ENCODE results near the gene MSANTD1. TPM values are rescaled to one million over a fixed set of nuclear protein-coding genes. Genes with fewer than 3 reads are reported as not detected.

The MSANTD1 gene
- total and polyA plus RNA-seq, 2 experiments from 2014 or later = 0.37 to 2.7 TPM

DNA sequence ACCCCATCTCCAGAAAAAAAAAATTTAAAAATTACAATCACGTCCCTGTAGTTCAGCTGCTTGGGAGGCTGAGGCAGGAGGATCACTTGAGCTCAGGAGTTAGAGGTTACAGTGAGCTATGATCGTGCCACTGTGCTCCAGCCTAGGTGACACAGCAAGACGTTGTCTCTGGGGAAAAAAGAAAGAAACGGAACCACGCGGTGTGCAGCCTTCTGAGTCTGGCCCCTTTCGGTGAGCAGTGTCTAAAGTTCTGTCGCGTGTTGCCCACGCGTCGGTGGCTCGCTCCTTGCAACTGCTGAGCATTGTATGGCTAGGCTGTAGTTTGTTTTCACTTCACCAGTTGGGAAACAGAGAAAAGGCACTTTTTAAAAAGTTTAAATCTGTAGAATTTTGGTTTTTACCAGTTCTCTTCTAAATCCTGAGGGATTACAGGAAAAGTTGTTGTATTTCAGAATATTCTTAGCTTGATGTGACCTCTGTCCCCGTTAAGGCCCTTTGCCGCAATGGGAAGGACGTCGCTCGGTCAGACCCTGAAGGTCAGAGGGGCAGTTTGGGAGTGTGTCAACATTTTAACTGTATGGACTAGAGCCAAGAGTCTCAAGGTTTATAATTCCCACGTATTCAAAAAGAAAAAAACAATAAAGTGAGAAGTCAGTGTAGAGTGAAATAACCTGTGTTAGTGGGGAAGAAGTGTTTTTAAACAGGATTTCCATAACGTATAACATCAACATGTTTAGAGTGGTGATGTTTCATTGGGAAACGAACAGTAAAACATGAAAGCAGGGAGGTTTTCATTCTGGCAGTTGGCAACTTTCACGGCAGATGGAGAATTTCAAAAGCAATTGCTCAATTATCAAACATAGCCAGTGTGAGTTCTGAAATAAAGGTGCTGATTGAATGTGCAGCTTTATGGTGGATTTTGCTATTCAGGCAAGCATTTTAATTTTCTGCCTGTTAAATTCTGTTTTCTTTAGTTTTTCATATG, 45.8 kb upstream of the MSANTD1 start:
- H3K9me3 ChIP-seq (ENCODE audit: low read depth) = no peaks in the 10 kb centered on the region
- TF ChIP-seq, protein P1, sequence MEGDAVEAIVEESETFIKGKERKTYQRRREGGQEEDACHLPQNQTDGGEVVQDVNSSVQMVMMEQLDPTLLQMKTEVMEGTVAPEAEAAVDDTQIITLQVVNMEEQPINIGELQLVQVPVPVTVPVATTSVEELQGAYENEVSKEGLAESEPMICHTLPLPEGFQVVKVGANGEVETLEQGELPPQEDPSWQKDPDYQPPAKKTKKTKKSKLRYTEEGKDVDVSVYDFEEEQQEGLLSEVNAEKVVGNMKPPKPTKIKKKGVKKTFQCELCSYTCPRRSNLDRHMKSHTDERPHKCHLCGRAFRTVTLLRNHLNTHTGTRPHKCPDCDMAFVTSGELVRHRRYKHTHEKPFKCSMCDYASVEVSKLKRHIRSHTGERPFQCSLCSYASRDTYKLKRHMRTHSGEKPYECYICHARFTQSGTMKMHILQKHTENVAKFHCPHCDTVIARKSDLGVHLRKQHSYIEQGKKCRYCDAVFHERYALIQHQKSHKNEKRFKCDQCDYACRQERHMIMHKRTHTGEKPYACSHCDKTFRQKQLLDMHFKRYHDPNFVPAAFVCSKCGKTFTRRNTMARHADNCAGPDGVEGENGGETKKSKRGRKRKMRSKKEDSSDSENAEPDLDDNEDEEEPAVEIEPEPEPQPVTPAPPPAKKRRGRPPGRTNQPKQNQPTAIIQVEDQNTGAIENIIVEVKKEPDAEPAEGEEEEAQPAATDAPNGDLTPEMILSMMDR (IDR thresholded peaks at IDR 0.05; ENCODE audit: low read depth, low read length) = no peak
- no peak overlapping the region for H3K27ac ChIP-seq
- peak in 1 of 2 donors; percentile 70 for DNase-seq (ENCODE audit: low read depth in 1 of 2, low spot score in 1 of 2)
- H3K4me3 ChIP-seq = no peak overlapping the region
- peaks cover 19% of the 10 kb centered on the region for H3K36me3 ChIP-seq
- H3K4me1 ChIP-seq (ENCODE audit: low read depth) = peaks cover 8% of the 10 kb centered on the region
- H3K27me3 ChIP-seq = no peaks in the 10 kb centered on the region

DNA sequence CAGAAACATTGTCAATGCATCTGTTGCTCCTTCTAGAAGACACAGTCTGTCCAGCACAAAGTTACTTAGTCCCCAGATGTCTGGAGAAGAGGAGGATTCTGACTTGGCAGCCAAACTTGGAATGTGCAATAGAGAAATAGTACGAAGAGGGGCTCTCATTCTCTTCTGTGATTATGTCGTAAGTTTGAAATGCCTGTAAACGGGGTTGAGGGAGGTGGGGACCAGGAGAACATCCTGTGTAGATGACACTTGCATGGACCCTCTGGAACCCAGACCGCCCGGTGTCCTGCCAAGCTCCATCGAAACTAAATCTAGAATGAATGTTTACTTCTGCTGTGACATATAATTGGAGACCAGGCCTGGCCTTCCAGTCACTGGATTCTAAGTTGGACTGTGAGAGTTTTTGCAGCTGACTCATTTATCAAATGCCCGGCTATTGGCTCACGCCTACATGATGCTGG, 45.0 kb upstream of the MSANTD1 start:
- Histone ChIP-seq H3K4me3 (no peak overlapping the region), H3K27ac (peak overlapping the region; percentile 21), H3K9me3 (ENCODE audit: low read depth) (no peaks in the 10 kb centered on the region), H3K4me1 (ENCODE audit: low read depth) (peaks cover 8% of the 10 kb centered on the region), H3K36me3 (peaks cover 21% of the 10 kb centered on the region), H3K27me3 (no peaks in the 10 kb centered on the region)
- TF ChIP-seq, protein P1 (IDR thresholded peaks at IDR 0.05; ENCODE audit: low read depth, low read length) = no peak
- peak in 1 of 2 donors; percentile 55 for DNase-seq (ENCODE audit: low read depth in 1 of 2, low spot score in 1 of 2)

DNA sequence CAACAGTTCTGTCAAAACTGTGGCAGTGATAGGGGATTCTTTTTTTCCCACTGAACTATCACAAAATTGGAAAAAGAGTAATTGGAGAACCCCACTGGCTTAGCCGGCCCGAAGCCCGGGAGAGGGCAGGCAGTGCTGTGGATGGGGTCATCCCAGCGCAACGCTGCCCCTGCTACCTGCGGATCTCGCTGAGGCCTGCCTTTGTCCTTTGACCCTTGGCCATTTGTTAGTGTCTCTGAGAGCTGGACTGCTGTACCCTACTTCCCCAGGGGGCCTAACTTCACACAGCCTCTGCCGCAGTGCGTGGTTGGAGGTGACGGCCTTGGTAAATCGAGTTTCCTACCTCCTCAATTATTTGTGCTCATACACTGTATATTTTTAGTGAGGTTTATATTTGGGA, 43.0 kb upstream of the MSANTD1 start:
- no peaks in the 10 kb centered on the region for H3K27me3 ChIP-seq
- no peak overlapping the region for H3K27ac ChIP-seq
- TF ChIP-seq, protein P1 (IDR thresholded peaks at IDR 0.05; ENCODE audit: low read depth, low read length) = no peak
- H3K36me3 ChIP-seq = peaks cover 30% of the 10 kb centered on the region
- no peak for DNase-seq (ENCODE audit: low read depth in 1 of 2, low spot score in 1 of 2)
- H3K9me3 ChIP-seq (ENCODE audit: low read depth) = no peaks in the 10 kb centered on the region
- H3K4me3 ChIP-seq = no peak overlapping the region
- peaks cover 8% of the 10 kb centered on the region for H3K4me1 ChIP-seq (ENCODE audit: low read depth)

DNA sequence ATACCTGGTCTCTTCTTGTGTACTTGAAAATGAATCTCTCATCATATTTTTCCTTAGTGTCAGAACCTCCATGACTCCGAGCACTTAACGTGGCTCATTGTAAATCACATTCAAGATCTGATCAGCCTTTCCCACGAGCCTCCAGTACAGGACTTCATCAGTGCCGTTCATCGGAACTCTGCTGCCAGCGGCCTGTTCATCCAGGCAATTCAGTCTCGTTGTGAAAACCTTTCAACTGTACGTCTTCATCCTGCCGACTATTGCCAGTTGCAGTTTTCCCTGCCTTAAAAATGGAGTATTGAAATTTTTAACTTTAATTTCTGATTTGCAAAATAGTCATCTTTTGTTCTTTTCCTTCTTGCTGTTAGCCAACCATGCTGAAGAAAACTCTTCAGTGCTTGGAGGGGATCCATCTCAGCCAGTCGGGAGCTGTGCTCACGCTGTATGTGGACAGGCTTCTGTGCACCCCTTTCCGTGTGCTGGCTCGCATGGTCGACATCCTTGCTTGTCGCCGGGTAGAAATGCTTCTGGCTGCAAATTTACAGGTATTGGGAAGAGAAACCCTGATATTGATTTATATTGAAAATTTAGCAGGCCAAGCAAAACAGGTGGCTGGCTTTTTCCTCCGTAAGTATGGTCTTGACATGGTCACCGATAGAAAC, 42.4 kb upstream of the MSANTD1 start:
- no peaks in the 10 kb centered on the region for H3K9me3 ChIP-seq (ENCODE audit: low read depth)
- TF ChIP-seq, protein P1 (IDR thresholded peaks at IDR 0.05; ENCODE audit: low read depth, low read length) = no peak
- peaks cover 6% of the 10 kb centered on the region for H3K4me1 ChIP-seq (ENCODE audit: low read depth)
- H3K4me3 ChIP-seq = no peak overlapping the region
- H3K27me3 ChIP-seq = no peaks in the 10 kb centered on the region
- no peak for DNase-seq (ENCODE audit: low read depth in 1 of 2, low spot score in 1 of 2)
- no peak overlapping the region for H3K27ac ChIP-seq
- peaks cover 30% of the 10 kb centered on the region for H3K36me3 ChIP-seq

DNA sequence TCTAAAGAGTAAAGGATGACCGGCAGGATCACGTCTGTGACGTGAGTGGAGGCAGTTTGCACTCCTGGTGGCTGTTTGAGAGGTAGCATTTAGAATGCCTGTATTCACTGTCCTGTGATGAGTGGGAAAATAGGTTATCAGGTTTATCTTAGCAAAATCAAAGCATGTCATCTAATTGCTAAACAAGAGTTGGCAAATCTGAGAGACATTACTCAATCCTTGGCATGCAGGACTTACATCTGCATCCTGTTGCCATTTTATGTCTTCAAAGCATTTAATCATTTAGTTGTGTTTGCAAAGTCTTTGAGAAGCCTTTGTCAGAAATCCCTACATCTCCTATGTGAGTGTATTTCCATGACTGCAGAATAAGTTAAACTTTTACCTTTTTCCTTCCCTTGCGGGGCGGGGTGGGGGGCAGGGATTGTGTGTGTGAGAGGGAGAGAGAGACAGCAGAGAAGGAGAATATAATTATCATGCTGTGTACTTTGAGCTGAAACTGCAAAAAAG, 41.4 kb upstream of the MSANTD1 start:
- TF ChIP-seq, protein P1 (IDR thresholded peaks at IDR 0.05; ENCODE audit: low read depth, low read length) = no peak
- Histone ChIP-seq H3K9me3 (ENCODE audit: low read depth) (no peaks in the 10 kb centered on the region), H3K4me3 (no peak overlapping the region), H3K4me1 (ENCODE audit: low read depth) (no peaks in the 10 kb centered on the region), H3K36me3 (peaks cover 40% of the 10 kb centered on the region), H3K27ac (no peak overlapping the region), H3K27me3 (no peaks in the 10 kb centered on the region)
- DNase-seq (ENCODE audit: low read depth in 1 of 2, low spot score in 1 of 2) = peak in 1 of 2 donors; percentile 45

Data from cardiac muscle cell (in vitro differentiated cells and primary cell).